ENCODE data around the gene SLC15A2. TPM values are rescaled to one million over a fixed set of nuclear protein-coding genes. Genes with fewer than 3 reads are reported as not detected.

SLC15A2 gene
- total RNA-seq, 1 donor from 2014 or later = not detected

- no peak overlapping the region for H3K4me3 ChIP-seq
- no peak overlapping the region for H3K27ac ChIP-seq
- TF ChIP-seq CTCF (IDR thresholded peaks at IDR 0.05) = no peak
- H3K36me3 ChIP-seq = no peaks in the 10 kb centered on the region
- no peaks in the 10 kb centered on the region for H3K27me3 ChIP-seq
- DNase-seq (ENCODE audit: low spot score in 2 of 2) = no peak
- no peaks in the 10 kb centered on the region for H3K9me3 ChIP-seq
- no peaks in the 10 kb centered on the region for H3K4me1 ChIP-seq
- intact Hi-C loops (cut with DNase I) = no loop called here
Observed at GRCh38 chr3:121941592-121941991, 47.4 kb downstream of the SLC15A2 start.

- no peaks in the 10 kb centered on the region for H3K36me3 ChIP-seq
- no peak overlapping the region for H3K27ac ChIP-seq
- TF ChIP-seq CTCF (IDR thresholded peaks at IDR 0.05) = no peak
- no peaks in the 10 kb centered on the region for H3K4me1 ChIP-seq
- H3K9me3 ChIP-seq = no peaks in the 10 kb centered on the region
- DNase-seq (ENCODE audit: low spot score in 2 of 2) = no peak
- no peaks in the 10 kb centered on the region for H3K27me3 ChIP-seq
- H3K4me3 ChIP-seq = no peak overlapping the region
- intact Hi-C loops (cut with DNase I) = no loop called here
Observed at GRCh38 chr3:121942116-121942786, 48.0 kb downstream of the SLC15A2 start.

GRCh38 chr3:121943431-121943830, 49.2 kb downstream of the SLC15A2 start:
- H3K27ac ChIP-seq = no peak overlapping the region
- H3K4me1 ChIP-seq = no peaks in the 10 kb centered on the region
- intact Hi-C loops (cut with DNase I) = no loop called here
- H3K36me3 ChIP-seq = no peaks in the 10 kb centered on the region
- no peak for DNase-seq (ENCODE audit: low spot score in 2 of 2)
- H3K4me3 ChIP-seq = no peak overlapping the region
- no peaks in the 10 kb centered on the region for H3K27me3 ChIP-seq
- H3K9me3 ChIP-seq = no peaks in the 10 kb centered on the region
- no peak for TF ChIP-seq CTCF (IDR thresholded peaks at IDR 0.05)

- Histone ChIP-seq H3K9me3 (peaks cover 7 to 25% of the 10 kb centered on the region in 2 donors), H3K27me3 (no peaks in the 10 kb centered on the region), H3K4me1 (no peaks in the 10 kb centered on the region), H3K36me3 (no peaks in the 10 kb centered on the region), H3K27ac (no peak overlapping the region), H3K4me3 (no peak overlapping the region)
- no peak for DNase-seq (ENCODE audit: low spot score in 2 of 2)
- TF ChIP-seq CTCF (IDR thresholded peaks at IDR 0.05) = no peak
- intact Hi-C loops (cut with DNase I) = no loop called here
Observed at GRCh38 chr3:121948641-121949040, 54.4 kb downstream of the SLC15A2 start.

- no peak overlapping the region for H3K4me3 ChIP-seq
- no peak overlapping the region for H3K27ac ChIP-seq
- peaks cover 7 to 26% of the 10 kb centered on the region in 2 donors for H3K9me3 ChIP-seq
- DNase-seq (ENCODE audit: low spot score in 2 of 2) = no peak
- no peak for TF ChIP-seq CTCF (IDR thresholded peaks at IDR 0.05)
- H3K27me3 ChIP-seq = no peaks in the 10 kb centered on the region
- no peaks in the 10 kb centered on the region for H3K36me3 ChIP-seq
- H3K4me1 ChIP-seq = no peaks in the 10 kb centered on the region
- intact Hi-C loops (cut with DNase I) = no loop called here
Observed at GRCh38 chr3:121951291-121951919, 57.2 kb downstream of the SLC15A2 start.

All from ascending aorta (tissue), 2 donors.